GM21528 (cell line): ENCODE results near the gene YWHAH.

ENCODE experiments used
- ATAC-seq: cut with Tn5 transposase; IDR thresholded peaks from one replicate; pipeline ENCODE4 v1.9.1; 2021; ENCODE audit warnings: mild to moderate bottlenecking, moderate library complexity; ENCODE audit not compliant: unreplicated experiment, low FRiP score

YWHAH gene

DNA sequence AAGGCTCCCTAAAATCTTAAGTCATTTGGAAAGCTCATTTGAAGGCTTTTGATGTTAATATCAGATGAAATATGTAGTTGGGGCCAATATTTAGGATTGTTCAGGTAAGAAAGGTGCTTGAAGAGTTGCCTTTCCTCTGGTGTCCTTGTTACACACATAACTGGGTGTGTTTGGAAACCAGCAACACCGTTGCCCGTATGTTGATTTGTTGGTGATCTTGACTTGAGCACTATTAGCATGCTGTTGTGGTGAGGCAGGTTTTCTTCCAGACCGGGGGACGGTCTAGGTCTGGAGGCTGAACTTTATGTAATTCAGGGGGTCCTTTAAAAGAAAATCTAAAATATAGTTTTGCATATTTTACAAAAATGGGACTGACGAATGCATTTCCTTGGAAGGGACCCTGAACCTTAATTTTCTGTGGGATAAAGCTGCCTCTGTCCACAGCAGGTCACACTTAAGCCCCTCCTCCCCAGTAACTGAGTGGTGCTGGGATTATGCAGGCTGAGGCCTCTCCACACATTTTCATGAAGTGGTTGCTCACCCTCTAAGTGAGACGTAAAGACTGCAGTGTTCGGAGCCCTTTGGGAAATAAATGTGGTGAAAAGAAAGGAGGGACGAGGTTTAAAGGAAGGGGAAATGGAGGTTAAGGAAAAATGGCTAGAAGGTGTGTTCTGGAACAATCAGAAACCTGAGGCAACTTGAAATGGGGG, 1.8 kb downstream of the YWHAH start:
- ATAC-seq, result no peak

DNA sequence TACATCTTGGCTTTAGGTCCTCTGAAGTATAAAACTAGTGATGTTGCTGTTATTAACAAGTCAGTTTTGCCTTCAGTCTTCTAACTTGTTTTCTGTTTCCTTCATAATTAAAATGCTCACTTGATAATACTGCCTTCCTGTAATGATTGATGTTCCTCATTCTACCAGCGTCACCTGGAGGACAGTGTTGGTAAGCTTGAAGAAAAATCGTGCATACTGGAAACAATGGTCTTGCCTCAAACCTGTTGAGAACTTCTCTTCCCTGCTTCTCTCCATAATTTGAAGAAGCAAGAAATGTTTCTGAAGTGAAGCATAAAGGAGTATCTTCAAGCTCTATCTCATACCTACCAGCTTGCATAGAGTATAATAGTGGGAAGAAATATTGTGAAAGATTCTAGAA, 3.0 kb downstream of the YWHAH start:
- ATAC-seq, result no peak

DNA sequence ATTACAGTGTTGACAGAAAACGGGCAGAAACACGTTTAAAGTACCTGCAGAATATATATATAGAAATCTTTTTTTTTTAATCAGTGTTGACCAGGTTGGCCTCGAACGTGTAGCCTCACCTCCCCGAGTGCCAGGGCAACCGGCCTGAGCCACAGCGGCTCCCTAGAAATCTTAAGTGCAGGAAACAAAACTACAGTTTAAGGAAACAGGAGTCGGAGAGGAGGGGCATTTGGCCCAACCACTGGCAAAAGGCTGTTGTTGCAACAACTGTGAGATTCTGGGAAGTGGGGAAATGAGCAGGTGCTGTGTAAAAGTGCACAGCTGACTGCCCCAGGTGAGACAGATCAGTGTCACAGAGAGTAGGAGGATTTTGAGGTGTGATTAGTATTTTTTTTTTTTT, 3.7 kb downstream of the YWHAH start:
- ATAC-seq, result no peak

DNA sequence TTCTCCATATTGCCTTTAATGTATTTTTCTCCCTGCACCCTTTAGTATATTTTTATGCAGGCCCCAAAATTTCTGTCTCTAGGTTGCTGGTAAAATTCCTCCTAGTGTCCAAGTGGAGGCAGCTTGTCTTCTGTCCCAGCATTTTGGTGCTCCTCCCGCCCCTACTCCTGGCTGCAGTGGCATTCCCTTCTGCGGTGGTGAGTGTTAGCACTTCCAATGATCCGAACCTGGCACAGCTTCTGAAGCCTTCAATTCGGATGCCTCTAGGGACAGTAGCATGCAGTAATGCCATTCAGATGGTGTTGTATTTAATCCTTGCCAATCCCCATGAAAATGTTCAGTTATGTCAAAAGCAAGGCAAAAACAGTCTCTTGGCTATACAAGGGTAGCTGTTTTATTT, 5.9 kb downstream of the YWHAH start:
- no peak for ATAC-seq

DNA sequence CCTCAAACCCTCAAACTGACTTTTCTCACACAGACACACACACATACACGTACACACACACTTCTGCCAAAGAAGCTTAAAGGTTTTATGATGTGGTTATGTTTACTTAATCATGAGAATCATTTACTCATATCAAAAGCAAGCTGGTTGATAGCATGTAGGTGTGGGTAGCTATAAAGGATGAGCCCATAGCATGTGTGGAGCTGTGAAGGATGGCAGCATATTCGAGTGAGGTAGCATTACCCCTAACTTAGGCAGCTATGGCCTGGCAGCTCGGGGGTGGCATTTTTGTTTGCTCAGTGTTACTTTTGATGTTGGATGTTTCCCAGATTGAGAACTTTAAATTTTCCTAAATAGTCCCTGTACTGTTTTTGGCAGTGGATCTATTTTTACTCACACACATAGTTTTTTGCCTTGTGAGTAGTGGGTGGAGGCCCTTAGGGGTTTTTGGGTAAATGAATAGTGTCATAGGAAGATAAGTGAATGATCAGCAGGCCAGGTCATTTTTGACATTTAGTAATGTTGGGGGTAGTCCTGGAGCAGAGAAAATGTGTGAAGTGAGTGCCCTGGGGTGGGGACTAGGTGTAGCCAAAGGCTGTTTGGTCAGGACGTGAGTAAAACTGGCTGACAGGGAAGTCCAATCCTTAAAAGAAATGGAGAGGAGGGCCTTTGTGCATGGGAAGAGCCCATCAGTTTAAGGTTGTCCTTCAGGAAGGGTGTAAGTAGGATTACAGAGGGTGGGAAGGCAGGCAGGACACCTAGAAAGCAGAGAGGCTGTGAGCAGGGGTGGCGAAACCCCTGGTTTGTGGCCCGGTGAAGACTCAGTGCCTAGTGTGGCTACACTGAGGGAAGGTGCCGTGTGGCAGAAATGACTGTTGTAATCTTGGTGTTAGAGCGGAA, 7.1 kb downstream of the YWHAH start:
- no peak for ATAC-seq

DNA sequence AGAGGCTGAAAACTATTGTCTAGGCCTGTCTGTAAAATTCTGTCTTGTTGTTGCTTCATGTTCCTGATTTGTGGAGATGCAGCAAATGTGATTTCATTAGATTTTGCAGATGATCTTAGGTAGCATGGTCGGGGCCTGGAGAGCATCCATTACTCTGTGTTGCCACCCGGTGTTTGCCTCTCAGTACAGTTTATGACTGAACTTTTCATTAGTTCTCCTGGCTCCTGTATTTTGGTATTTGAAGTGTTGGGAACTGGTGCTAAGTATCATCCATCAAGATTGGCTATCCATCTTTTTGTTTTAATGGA, 7.7 kb downstream of the YWHAH start:
- no peak for ATAC-seq

DNA sequence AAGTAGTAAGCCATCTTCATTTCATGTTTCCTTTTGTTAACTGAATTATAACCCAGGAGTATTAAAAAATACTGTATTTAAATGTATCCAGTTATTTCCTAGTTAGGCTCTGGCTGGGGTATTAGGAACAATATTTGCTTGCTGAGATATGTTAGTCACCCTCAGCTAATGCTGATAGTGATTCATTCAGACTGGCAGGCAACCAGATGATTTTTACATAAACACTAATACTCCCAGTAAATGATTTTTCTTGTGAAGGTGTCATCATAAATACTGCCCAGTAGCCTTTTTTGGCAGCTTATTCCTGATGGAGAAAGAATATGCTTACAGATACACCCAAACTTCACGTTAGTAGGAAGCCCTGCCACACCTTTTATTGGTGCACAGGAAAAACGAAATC, 8.1 kb downstream of the YWHAH start:
- ATAC-seq, result no peak

DNA sequence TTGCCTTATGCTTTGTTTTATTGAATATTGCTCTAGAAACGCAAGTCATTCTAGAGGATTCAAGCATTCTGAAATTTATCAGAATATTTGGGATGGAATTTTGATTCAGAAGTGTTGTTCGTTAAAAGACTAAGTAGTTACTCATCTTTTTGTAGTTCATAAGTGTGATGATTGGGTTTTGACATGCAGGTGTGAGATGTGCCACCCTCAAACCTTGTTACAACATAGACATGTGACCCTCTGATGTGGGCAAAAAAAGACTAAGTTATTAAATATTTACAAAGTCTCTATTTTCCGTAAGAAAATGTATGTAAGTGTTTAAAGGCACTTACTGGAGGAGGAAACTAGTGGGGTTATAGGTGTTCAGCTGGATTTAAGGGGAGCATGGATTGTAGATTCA, 8.9 kb downstream of the YWHAH start:
- no peak for ATAC-seq

DNA sequence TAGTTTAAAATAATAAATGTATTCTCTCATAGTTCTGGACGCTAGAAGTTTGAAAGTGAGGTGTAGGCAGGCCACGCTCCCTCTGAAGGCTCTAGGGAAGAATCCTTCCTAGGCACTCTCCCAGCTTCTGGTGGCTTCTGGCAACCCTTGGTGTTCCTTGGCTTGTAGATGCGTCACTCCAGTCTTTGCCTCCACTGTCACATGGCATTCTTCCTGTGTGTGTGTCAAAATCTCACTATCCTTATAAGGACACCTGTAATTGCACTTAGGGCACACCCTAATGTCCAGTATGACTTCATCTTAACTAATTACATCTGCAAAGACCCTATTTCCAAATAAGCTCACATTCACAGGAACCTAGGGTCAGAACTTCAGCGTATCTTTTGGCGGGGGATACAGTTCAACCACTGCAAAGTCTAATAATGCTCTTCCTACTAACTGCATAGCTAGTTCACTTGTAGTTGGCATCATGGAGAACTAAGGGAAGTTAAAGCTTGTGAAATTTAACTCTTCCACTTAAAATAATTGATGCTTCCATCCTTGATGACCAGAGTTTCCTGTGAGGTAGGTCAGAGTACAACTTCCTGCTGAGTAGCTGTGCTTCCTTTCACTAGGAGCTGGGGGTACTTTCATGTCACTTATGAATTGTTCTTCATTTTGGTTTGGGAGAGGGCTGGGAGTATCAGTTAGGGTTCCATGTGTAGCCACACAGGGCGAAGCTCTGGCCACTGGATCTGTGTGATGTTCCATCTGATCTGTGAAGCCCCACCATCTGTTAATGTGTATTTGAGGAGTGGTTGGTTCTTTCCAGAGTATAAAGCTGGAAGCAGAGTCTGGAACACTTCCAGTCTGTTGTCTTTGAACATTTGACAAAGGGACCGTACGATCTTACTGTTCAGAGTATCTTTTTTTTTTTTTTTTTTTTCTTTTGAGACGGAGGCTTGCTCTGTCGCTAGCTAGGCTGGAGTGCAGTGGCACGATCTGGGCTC, 10.5 kb downstream of the YWHAH start:
- no peak for ATAC-seq

DNA sequence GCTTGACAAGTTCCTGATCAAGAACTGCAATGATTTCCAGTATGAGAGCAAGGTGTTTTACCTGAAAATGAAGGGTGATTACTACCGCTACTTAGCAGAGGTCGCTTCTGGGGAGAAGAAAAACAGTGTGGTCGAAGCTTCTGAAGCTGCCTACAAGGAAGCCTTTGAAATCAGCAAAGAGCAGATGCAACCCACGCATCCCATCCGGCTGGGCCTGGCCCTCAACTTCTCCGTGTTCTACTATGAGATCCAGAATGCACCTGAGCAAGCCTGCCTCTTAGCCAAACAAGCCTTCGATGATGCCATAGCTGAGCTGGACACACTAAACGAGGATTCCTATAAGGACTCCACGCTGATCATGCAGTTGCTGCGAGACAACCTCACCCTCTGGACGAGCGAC, 12.0 kb downstream of the YWHAH start:
- no peak for ATAC-seq

DNA sequence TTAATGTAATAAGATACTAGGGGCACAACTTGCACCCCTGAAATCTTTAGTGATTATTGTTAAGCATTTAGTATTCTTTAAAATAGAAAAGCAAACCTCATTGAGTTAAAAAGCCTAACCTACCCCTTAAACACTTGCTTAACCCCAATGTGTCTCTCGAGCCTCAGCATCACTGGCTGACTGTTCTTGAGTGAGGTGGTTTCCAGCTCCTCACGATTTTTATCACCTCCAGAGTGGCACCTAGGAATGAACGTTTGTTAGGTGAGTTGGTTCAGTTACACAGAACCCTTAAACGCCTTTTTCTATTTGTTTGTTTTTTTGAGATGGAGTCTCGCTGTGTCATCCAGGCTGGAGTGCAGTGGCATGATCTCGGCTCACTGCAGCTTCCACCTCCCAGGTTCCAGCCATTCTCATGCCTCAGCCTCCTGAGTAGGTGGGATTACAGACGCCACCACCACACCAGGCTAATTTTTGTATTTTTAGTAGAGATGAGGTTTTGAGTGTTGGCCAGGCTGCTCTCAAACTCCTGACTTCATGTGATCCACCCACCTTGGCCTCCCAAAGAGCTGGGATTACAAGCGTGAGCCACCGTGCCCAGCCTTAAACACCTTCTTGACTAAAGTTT, 13.7 kb downstream of the YWHAH start:
- ATAC-seq, result no peak

DNA sequence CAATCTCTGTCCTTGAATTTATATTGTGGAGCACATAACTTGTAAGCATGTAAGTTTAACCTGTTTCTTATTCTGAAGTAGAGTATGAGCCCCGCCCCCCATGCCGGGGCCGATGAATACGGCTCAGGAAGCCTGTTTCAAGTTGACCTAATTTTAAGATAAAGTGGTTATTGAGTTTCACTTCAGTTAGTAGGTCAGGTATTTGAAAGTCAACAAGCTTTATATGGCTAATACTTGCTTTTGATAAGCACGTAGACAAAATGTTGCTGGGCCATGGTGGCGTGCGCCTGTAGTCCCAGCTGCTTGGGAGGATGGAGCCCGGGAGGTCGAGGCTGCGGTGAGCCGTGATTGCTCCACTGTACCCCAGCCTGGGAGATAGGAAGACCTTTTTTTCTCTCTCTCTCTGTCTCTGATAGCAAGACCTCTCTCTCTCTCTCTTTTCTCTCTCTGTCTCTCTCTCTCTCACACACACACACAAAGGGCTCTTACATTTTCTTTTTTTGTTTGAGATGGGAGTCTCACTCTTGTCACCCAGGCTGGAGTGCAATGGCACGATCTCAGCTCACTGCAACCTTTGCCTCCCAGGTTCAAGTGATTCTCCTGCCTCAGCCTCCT, 14.4 kb downstream of the YWHAH start:
- no peak for ATAC-seq

DNA sequence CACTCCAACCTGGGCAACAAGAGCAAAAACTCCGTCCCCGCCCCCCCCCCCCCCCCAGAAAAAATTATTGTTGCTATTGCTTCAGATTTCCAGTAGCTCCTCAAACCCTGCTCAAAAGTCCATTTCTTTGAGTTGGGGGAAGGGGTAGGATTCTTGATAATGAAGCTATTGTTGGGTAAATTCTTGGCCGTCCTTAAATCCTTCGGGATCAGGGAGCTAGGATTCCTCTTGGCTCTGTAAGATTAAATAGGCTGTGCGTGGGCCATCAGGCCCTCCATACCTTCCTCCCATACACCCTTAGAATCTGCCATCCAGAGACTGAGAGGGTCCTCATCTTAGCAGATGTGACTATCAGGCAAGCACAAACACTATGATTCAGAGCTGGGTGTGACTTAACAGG, 16.4 kb downstream of the YWHAH start:
- no peak for ATAC-seq

DNA sequence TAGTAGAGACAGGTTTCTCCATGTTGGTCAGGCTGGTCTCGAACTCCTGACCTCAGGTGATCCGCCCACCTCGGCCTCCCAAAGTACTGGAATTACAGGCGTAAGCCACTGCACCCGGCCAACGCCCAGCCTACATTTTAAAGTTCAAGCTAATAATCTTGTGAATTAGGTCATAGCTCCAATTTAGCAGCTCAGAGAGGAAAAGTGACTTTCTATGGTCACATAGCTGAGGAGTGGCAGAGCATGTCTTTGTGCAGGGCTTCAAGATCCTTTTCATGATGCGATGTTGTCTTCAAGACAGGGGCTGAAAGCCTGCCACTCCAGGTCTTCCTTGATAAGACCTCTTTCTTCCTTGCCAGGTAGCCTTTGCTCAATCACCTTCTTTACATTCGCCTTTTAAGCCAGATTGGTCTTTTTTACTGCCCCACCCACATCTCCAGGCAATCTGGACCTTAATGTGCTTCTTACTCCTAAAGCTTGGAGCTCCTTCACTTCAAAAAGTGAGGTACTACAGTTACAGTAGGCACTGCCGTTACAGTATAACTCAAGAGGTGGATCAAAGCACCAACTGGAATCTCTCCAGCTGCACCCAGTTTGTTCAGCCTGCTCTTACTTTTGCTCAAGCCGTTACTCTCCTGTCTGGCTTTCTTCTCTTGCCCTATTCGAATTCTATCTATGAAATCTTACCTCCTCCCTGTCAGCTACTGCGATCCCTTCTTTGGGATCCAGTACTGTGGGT, 18.2 kb downstream of the YWHAH start:
- ATAC-seq, result no peak

DNA sequence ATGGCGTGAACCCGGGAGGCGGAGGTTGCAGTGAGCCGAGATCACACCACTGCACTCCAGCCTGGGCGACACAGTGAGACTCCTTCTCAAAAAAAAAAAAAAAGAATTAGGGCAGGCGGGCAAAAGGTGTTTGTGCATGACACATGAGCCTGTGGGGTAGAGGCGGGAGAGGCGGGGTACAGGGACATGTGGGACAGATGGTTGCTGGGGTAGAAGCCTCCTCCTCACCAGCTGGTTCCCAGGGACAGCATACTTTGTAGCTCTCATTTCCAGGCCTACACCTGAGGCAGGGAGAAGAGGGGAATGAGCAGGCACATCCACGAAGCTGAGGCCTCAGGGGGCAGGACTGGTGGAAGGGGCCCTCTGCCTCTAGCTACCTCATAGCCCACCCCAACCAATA, 23.7 kb downstream of the YWHAH start:
- ATAC-seq, result no peak

DNA sequence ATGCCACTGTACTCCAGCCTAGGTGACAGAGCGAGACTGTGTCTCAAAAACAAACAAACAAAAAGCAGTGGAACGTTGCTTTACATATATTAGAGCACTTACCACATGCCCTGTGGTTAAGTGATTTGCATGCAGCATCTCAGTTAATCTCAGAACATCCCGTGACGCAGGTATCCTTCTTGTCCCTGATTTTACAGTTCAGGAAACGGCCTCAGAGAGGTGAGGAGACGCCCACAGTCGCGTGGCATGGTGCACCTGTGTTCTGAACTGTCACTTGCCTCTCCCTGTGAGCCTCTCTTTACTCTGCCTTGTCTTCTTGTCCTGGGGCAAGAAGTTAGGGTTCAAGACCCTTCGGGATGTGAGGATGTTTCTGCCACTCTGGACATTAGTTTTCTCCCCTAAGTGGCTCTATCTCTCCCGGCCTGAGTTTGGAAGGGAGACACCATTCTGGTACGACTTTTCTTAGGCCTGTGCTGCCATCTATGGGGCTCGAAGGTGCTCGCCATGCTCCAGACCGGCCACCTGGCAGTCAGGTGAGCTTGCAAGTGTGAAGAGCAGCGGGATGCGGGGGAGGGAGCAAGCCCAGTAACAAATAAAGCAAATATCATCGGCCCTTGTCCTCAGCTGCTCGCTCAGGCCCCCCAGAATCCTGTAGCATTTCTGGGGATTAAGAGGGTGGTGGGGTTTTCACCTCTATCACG, 25.6 kb downstream of the YWHAH start:
- ATAC-seq, result peak; percentile 49

DNA sequence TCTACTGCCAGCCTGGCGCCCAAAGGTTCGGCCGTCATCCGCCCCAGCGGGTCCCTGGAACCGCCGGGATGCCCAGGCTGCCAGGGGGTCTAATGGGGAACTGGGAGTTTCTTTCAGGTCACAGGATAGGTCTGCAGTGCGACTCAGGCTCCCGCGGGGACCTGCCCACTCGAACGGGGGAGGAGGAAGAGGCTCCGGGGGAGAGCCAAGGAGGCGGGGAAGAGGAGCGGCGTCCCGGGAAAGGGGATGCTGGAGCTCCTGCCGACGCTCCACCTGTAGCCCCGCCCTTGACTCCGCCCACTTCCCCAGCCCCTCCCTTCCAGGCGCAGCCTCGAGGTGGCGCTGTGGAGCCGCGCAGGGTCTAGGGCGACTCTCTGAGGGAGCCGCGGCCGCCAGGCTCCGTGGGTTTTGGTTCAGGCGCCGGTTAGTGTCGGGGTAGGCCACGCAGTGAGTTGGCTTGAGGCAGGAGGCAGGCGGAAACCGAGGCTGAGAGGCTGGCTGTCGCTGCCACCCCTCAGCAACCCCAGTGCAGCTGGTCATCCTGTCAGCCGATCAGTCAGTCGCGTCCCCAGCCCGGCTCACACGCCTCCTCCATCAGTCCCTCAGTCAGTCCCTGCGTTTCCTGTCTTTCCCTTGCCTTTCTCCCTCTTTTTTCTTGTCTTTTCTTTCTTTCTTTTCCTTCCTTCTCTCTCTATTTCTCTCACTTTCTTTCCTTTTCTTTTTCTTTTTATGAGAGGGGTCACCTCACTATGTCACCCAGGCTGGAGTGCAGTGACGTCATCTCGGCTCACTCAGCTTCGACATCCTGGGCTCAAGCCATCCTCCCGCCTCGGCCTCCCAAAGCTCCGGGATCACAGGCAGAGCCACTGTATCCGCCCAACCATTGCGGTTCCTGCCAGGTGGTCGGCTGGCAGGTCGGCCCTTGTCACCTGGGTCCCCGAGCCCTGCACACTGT, 26.4 kb downstream of the YWHAH start:
- peak; percentile 65 for ATAC-seq

DNA sequence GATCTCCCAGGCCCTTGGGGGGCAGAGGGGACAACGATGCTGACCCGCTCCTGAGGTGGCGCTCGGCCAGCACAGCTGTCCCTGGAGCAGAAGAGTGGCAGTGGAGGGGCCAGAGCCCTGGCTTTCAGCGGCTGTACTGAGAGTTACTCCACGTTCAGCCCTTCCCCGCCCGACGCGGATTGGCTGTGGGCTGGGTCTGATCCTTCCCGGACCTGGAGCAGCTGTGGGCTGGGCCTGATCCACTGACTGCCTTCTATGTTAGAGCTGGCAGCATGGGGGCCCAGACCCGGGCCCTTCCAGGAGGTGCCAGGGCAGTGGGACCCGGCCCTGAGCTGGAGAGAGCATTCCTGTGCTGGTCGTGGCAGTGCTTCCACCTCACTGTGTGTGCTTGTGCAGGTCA, 27.8 kb downstream of the YWHAH start:
- ATAC-seq, result no peak
